Panc1 (cell line): ENCODE data around the gene CDAN1. TPM values are rescaled to one million over a fixed set of nuclear protein-coding genes. Genes with fewer than 3 reads are reported as not detected.

ENCODE experiments used
- ATAC-seq: fragments of 200-7000 bp; cut with Tn5 transposase; 2 replicates; pipeline ENCODE4 v1.9.1; 2020; ENCODE audit warnings: mild to moderate bottlenecking, moderate library complexity
- BruUV-seq: library from RNA; stranded (reverse); fragments of 400-500 nt; replicated peaks from 2 replicates; lab custom pipeline; 2021; lab: Mats Ljungman, UMichigan
- CTCF ChIA-PET: fragments of 300-600 bp; sonication (Branson Sonifier 250); formaldehyde crosslinking; loops from one replicate; lab custom pipeline; 2022; ENCODE audit warnings: antibody characterized with exemption; lab: Charles Lee
- POLR2A ChIA-PET: fragments of 300-600 bp; sonication (Branson Sonifier 250); formaldehyde crosslinking; loops from one replicate; lab custom pipeline; 2022; ENCODE audit warnings: antibody characterized with exemption; lab: Charles Lee
- DNase-seq: peaks from one replicate; pipeline ENCODE4 v3.0.0-alpha.2; 2010; ENCODE audit warnings: low read depth, low spot score
- H3K27ac ChIP-seq: 2 replicates; pipeline ENCODE4 v1.5.1; 2011; ENCODE audit warnings: mild to moderate bottlenecking, low read length, inconsistent platforms
- H3K27me3 ChIP-seq: fragments of 200-500 bp; sonication (Bioruptor generic); 2 replicates; pipeline ENCODE4 v1.6.0; 2014; ENCODE audit warnings: low read length, inconsistent platforms; ENCODE audit not compliant: control insufficient read depth, insufficient read depth
- H3K36me3 ChIP-seq: fragments of 200-500 bp; sonication (Bioruptor generic); 2 replicates; pipeline ENCODE4 v1.5.1; 2014; ENCODE audit warnings: inconsistent platforms, mild to moderate bottlenecking, low read length, moderate library complexity; ENCODE audit not compliant: control insufficient read depth, insufficient read depth
- H3K4me1 ChIP-seq: 2 replicates; pipeline ENCODE4 v1.5.1; 2011; ENCODE audit warnings: inconsistent platforms, mild to moderate bottlenecking, low read length, moderate library complexity; ENCODE audit not compliant: control insufficient read depth, insufficient read depth
- H3K4me3 ChIP-seq, 2 experiments: 2 replicates each; pipeline ENCODE4 v1.5.1; 2011 to 2012; ENCODE audit warnings: low read depth in 2 of 2, low read length in 2 of 2, mild to moderate bottlenecking in 2 of 2, inconsistent platforms in 1 of 2, moderate library complexity in 1 of 2
- H3K9me3 ChIP-seq: fragments of 200-500 bp; sonication (Bioruptor generic); 2 replicates; pipeline ENCODE4 v1.5.1; 2014; ENCODE audit warnings: low read depth, mild to moderate bottlenecking, inconsistent platforms, low read length, moderate library complexity; ENCODE audit not compliant: control insufficient read depth, insufficient read depth
- CTCF ChIP-seq: fragments of 450-650 bp; IDR thresholded peaks from 2 replicates; pipeline ENCODE4 v1.5.1; 2017; ENCODE audit warnings: mild to moderate bottlenecking
- POLR2AphosphoS5 ChIP-seq: IDR thresholded peaks from 2 replicates; pipeline ENCODE4 v1.6.1; 2012; ENCODE audit warnings: mild to moderate bottlenecking, low read depth, low read length, moderate library complexity
- SIN3A ChIP-seq: IDR thresholded peaks from 2 replicates; pipeline ENCODE4 v1.6.1; 2012; ENCODE audit warnings: low read depth, mild to moderate bottlenecking, low read length, moderate library complexity, borderline replicate concordance; ENCODE audit not compliant: insufficient read depth
- TCF7L2 ChIP-seq: IDR thresholded peaks from 2 replicates; pipeline ENCODE4 v1.6.1; 2011; ENCODE audit warnings: mild to moderate bottlenecking, low read depth, low read length, inconsistent platforms
- in situ Hi-C: cut with HindIII; loops from 2 replicates; pipeline ENCODE4 v1.10.0; 2016; ENCODE audit warnings: low sequenced_read_pairs, low pct_unique_long_range_greater_than_20kb
- intact Hi-C: fragments of 100-400 bp; cut with micrococcal nuclease; formaldehyde crosslinking; loops from one replicate; pipeline ENCODE4 v1.10.0; 2022; ENCODE audit not compliant: unreplicated experiment
- total RNA-seq: library from RNA; stranded (reverse); gene quantifications from one replicate; pipeline ENCODE4 v1.2.1, GENCODE V29; 2021; ENCODE audit not compliant: unreplicated experiment
- TF ChIP-seq, protein P1 (sequence below), 2 experiments: IDR thresholded peaks; 2 replicates each; pipeline ENCODE4 v1.6.1; 2011 to 2012; ENCODE audit warnings: low read depth in 2 of 2, control low read depth in 1 of 2, low read length in 1 of 2, mild to moderate bottlenecking in 1 of 2, moderate library complexity in 1 of 2; ENCODE audit not compliant: insufficient read depth in 1 of 2

The CDAN1 gene
- total RNA-seq, 1 experiment from 2014 or later: 41.1 TPM

- intact Hi-C loops (no loop called here), in situ Hi-C loops (no loop called here)
- POLR2A ChIA-PET: no interaction called here
- Histone ChIP-seq H3K36me3 (no peaks in the 10 kb centered on the region), H3K27me3 (no peaks in the 10 kb centered on the region), H3K4me3 (no peak overlapping the region), H3K27ac (no peak overlapping the region), H3K4me1 (no peaks in the 10 kb centered on the region), H3K9me3 (no peaks in the 10 kb centered on the region)
- ATAC-seq (no peak), DNase-seq (no peak)
- no TSS peak for BruUV-seq
- CTCF ChIA-PET: no interaction called here
- TF ChIP-seq, protein P1, sequence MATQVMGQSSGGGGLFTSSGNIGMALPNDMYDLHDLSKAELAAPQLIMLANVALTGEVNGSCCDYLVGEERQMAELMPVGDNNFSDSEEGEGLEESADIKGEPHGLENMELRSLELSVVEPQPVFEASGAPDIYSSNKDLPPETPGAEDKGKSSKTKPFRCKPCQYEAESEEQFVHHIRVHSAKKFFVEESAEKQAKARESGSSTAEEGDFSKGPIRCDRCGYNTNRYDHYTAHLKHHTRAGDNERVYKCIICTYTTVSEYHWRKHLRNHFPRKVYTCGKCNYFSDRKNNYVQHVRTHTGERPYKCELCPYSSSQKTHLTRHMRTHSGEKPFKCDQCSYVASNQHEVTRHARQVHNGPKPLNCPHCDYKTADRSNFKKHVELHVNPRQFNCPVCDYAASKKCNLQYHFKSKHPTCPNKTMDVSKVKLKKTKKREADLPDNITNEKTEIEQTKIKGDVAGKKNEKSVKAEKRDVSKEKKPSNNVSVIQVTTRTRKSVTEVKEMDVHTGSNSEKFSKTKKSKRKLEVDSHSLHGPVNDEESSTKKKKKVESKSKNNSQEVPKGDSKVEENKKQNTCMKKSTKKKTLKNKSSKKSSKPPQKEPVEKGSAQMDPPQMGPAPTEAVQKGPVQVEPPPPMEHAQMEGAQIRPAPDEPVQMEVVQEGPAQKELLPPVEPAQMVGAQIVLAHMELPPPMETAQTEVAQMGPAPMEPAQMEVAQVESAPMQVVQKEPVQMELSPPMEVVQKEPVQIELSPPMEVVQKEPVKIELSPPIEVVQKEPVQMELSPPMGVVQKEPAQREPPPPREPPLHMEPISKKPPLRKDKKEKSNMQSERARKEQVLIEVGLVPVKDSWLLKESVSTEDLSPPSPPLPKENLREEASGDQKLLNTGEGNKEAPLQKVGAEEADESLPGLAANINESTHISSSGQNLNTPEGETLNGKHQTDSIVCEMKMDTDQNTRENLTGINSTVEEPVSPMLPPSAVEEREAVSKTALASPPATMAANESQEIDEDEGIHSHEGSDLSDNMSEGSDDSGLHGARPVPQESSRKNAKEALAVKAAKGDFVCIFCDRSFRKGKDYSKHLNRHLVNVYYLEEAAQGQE (IDR thresholded peaks at IDR 0.05; ENCODE audit: insufficient read depth in 1 of 2, low read depth in 2 of 2, low read length in 1 of 2): no peak
- TF ChIP-seq SIN3A: no peak
- no peak for TF ChIP-seq TCF7L2
- no peak for TF ChIP-seq POLR2AphosphoS5
- no peak for TF ChIP-seq CTCF
Observed at GRCh38 chr15:42674472-42674871, 62.5 kb downstream of the CDAN1 start.

Other genes starting within 250 kb of the CDAN1 start
- gene ZNF106, start 246.0 kb downstream of the CDAN1 start, total RNA-seq: 64.3 TPM
- gene SNAP23, start 241.5 kb downstream of the CDAN1 start, total RNA-seq: 48.9 TPM
- 39.2 TPM for gene LRRC57, start 188.3 kb downstream of the CDAN1 start, total RNA-seq
- gene HAUS2, start 188.3 kb downstream of the CDAN1 start, total RNA-seq: 42.4 TPM
- gene STARD9, start 161.5 kb downstream of the CDAN1 start, total RNA-seq: 13.4 TPM
- 17.2 TPM for gene TTBK2, start 183.7 kb upstream of the CDAN1 start, total RNA-seq